ENCODE measurements around the gene BROX.

BROX gene

GRCh38 chr1:222697826-222698225 lies 14.5 kb upstream of the BROX start (continued):
- TF ChIP-seq ZNF518A (tag by site-specific recombination; conservative IDR thresholded peaks at IDR 0.05; ENCODE audit: low read depth) (no peak), ZNF350 (tag by site-specific recombination; IDR thresholded peaks at IDR 0.05) (no peak), ZNF510 (tag by site-specific recombination; IDR thresholded peaks at IDR 0.05; ENCODE audit: insufficient replicate concordance) (no peak), ZNF394 (tag by site-specific recombination; IDR thresholded peaks at IDR 0.05; ENCODE audit: borderline replicate concordance) (no peak), ZBTB44 (tag by site-specific recombination; IDR thresholded peaks at IDR 0.05) (no peak), KLF17 (tag by site-specific recombination; IDR thresholded peaks at IDR 0.05) (no peak), ZNF530 (tag by site-specific recombination; IDR thresholded peaks at IDR 0.05; ENCODE audit: low read depth) (no peak), ZNF701 (tag by site-specific recombination; IDR thresholded peaks at IDR 0.05) (no peak), ZNF202 (tag by site-specific recombination; IDR thresholded peaks at IDR 0.05; ENCODE audit: borderline replicate concordance) (no peak), ZNF488 (tag by site-specific recombination; IDR thresholded peaks at IDR 0.05) (no peak)

GRCh38 chr1:222702210-222702609 lies 10.2 kb upstream of the BROX start:
- no peak overlapping the region for H3K4me3 ChIP-seq (ENCODE audit: low read depth, low read length)

More at GRCh38 chr1:222702210-222702609, 10.2 kb upstream of the BROX start:
- ChIA-PET CTCF (interaction anchor here (0.6 kb wide), 1 partner anchor 398 kb away, joined by 4 read pairs; no protein-coding TSS in a partner anchor), POLR2A (no interaction called here)
- TF ChIP-seq MYNN (tag by site-specific recombination; IDR thresholded peaks at IDR 0.05; ENCODE audit: borderline replicate concordance), result no peak
- no peak for TF ChIP-seq ZNF266 (tag by site-specific recombination; IDR thresholded peaks at IDR 0.05; ENCODE audit: low read depth)
- TF ChIP-seq KLF17 (tag by site-specific recombination; IDR thresholded peaks at IDR 0.05), result no peak
- no peak for TF ChIP-seq KLF9 (tag by site-specific recombination; IDR thresholded peaks at IDR 0.05; ENCODE audit: low read depth)
- no peak for TF ChIP-seq SP2 (tag by site-specific recombination; IDR thresholded peaks at IDR 0.05)
- TF ChIP-seq ZNF324 (tag by site-specific recombination; IDR thresholded peaks at IDR 0.05), result no peak
- TF ChIP-seq ZNF473 (tag by site-specific recombination; IDR thresholded peaks at IDR 0.05), result no peak
- TF ChIP-seq ZNF157 (tag by site-specific recombination; IDR thresholded peaks at IDR 0.05), result no peak
- TF ChIP-seq ZBTB44 (tag by site-specific recombination; IDR thresholded peaks at IDR 0.05), result no peak
- TF ChIP-seq ZNF148 (tag by site-specific recombination; IDR thresholded peaks at IDR 0.05; ENCODE audit: borderline replicate concordance), result no peak
- no peak for TF ChIP-seq WT1 (tag by site-specific recombination; IDR thresholded peaks at IDR 0.05)
- no peak for TF ChIP-seq GLIS1 (tag by site-specific recombination; IDR thresholded peaks at IDR 0.05)
- no peaks in the 10 kb centered on the region for H3K4me1 ChIP-seq (ENCODE audit: control insufficient read depth, insufficient read depth, low read length)
- H3K9me3 ChIP-seq (ENCODE audit: control insufficient read depth, insufficient read depth, low read depth, low read length), result no peaks in the 10 kb centered on the region
- peaks cover 15 to 20% of the 10 kb centered on the region in 2 experiments for H3K36me3 ChIP-seq (ENCODE audit: control insufficient read depth in 2 of 2, insufficient read depth in 1 of 2, low read length in 2 of 2)
- H3K27ac ChIP-seq (ENCODE audit: extremely low read depth, low read depth, low read length), result no peak overlapping the region

All from HEK293 (cell line).